22Rv1 (cell line): ENCODE measurements around the gene ZFP3.
"Not testable (repeated sequence)": the region's sequence is repeated elsewhere in the genome, so short reads cannot be mapped to it uniquely, and the experiment has no call there.

Experiments used
- ZFX ChIP-seq: fragments of 450-650 bp; IDR thresholded peaks from 2 replicates; pipeline ENCODE4 v1.6.1; 2017; ENCODE audit warnings: antibody characterized with exemption, borderline replicate concordance
- TF ChIP-seq, protein P1 (sequence below): fragments of 450-650 bp; IDR thresholded peaks from 2 replicates; pipeline ENCODE4 v1.5.1; 2017; ENCODE audit warnings: mild to moderate bottlenecking

DNA sequence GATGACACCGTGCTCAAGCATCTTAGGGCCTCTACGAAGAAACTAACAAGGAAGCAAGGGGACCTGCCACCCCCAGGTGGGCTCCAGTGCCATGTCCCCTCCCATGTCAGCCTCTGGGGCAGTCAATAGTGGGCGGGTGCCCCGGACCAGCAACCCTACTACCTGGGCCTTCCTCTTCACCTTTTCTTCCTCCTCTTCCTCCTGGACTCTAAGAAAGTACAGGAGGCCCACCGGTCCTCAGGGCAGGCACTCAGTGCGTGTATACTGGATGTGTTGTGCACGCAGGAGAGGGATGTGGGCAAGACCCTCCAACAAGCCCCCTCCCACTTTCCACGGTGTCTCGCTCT lies 59.9 kb downstream of the ZFP3 start:
- TF ChIP-seq, protein P1, sequence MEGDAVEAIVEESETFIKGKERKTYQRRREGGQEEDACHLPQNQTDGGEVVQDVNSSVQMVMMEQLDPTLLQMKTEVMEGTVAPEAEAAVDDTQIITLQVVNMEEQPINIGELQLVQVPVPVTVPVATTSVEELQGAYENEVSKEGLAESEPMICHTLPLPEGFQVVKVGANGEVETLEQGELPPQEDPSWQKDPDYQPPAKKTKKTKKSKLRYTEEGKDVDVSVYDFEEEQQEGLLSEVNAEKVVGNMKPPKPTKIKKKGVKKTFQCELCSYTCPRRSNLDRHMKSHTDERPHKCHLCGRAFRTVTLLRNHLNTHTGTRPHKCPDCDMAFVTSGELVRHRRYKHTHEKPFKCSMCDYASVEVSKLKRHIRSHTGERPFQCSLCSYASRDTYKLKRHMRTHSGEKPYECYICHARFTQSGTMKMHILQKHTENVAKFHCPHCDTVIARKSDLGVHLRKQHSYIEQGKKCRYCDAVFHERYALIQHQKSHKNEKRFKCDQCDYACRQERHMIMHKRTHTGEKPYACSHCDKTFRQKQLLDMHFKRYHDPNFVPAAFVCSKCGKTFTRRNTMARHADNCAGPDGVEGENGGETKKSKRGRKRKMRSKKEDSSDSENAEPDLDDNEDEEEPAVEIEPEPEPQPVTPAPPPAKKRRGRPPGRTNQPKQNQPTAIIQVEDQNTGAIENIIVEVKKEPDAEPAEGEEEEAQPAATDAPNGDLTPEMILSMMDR, result not testable (repeated sequence)
- TF ChIP-seq ZFX, result not testable (repeated sequence)
